HG02870 (cell line): ENCODE data around the gene IDH3B.
"Not testable (repeated sequence)": the region's sequence is repeated elsewhere in the genome, so short reads cannot be mapped to it uniquely, and the experiment has no call there.

Experiments
- ATAC-seq: cut with Tn5 transposase; IDR thresholded peaks from one replicate; pipeline ENCODE4 v1.9.1; 2021; ENCODE audit warnings: mild to moderate bottlenecking, moderate library complexity; ENCODE audit not compliant: unreplicated experiment

Gene IDH3B

GRCh38 chr20:2663887-2664719 lies at the start of gene IDH3B:
TSS of gene IDH3B (minus strand) at chr20:2664216. CDS start at chr20:2664188, 28 bp downstream.
- ATAC-seq, result no peak

DNA sequence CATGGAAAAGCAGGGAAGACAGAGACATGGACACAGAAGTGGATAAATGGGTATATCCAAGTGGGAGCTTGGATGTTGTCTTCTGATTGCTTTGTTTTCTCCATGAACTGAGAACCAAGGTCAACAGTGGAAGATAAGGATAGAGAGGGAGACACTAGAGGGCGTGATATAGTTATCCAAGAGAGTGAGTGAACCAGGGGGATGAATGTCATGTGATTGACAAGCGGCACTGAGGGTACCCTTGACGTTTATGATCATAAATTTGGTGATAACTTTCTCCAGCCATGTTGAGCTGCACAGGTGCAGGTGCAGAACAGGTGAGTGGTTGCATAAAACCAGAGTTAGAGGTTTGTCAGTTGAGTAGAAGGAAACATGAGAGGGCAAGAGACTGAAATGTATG lies 49.3 kb upstream of the IDH3B start:
- ATAC-seq, result no peak

GRCh38 chr20:2709205-2709981 lies 45.4 kb upstream of the IDH3B start:
- no peak for ATAC-seq

- ATAC-seq, result no peak
Observed at GRCh38 chr20:2708665-2709064, 44.6 kb upstream of the IDH3B start.

DNA sequence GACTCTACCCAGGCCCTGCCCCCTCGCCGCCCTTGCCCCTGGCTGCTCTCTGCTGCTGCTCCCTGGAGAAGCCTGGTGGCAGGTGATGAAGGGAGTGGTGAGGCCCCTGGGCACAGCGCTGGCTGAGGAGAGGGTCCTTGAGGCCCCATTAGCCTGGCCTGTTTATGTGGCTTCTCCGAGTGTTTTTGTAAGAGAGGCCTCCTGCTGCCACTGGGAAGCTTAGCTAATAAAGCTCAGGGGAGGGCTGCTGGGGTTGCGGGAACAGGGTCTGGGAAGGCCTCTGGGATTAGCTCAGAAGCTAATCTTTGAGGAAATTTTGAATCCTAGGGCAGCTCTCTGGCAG lies 44.0 kb upstream of the IDH3B start:
- ATAC-seq, result no peak

- no peak for ATAC-seq
Observed at GRCh38 chr20:2707353-2708072, 43.5 kb upstream of the IDH3B start.

DNA sequence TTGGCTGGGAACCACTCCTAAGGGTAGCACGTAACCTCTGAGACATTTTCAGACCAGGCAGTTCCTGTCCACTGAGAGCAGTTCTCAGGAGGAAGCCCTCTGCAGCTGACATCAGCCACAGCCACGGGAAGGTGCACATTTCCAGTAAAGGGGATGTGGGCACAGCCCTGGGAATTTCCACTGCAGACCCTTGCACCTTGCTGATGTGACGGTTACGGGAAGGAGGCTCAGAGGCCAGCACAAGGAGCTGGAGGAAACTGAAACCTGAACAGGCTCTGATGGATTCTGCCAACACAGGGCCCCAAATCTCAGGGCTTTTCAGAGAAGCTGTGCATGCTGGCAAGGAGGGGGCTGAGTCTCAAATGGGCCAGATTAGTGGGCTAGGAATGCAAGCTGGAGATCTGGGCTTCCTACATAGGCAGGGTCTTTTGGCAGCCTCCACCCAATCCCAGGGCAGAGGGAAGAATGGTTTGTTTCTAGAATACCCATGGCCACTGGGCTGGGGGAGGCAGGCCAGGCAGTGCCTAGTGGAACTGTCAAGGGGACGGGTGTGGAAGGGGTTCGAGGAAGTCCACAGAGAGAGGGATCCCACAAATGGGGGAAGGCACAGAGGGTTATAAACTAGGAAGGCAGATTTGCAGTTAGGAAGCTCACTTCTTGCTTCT lies 42.8 kb upstream of the IDH3B start:
- no peak for ATAC-seq

DNA sequence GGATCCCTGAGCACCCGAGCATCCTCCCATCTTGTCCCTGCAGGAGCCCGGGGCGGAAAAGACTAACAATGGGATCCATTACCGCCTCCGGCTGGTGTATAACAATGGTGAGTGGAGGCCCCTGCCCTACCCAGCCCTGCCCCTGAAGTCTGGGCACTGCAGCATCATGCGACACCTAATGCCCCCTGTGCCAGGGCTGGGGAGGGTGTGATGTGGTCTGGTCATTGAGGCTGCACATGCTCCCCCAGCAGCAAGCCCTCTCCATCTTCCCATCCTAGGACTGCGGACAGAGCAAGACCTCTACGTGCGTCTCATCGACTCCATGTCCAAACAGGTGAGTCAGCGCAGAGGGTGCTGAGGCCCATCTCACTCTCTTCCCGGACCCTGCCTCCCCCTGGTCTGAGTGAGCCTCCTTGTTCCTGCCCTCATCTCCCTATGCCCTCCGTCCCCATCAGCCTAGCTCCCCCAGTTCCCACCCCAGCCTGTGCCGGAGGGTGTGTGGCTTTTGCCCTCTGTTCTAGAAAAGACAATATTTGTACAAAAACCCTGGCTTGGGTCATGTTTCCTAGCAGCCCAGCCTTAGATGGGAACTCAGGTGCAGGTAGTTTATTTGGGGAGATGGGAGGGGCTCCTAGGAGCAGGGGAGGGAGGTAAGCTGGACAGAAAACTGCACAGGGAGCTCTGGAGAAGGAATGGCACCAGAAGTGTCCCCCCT lies 42.1 kb upstream of the IDH3B start:
- ATAC-seq, result no peak

GRCh38 chr20:2703716-2704475 lies 39.9 kb upstream of the IDH3B start:
- no peak for ATAC-seq

DNA sequence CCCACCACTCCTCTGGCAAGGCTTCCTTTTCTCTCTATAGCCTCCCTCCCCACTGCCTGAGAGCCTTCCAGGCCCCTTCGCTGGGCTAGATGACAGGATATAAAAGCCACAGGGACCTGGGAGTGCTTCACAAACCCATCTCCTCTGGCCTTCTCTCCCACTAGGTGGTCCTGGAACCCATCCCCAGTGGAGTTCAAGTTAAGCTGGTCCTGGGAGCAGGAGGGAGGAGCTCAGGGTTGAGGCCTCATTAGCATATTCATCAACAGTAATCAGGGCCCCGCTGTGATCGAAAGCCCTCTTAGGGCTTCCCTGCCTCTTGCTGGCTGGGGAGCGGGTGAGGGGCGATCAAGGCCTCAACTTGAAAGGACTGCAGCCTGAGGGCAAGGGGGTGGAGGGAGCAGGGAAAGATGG lies 37.7 kb upstream of the IDH3B start:
- no peak for ATAC-seq

GRCh38 chr20:2700913-2701620 lies 37.1 kb upstream of the IDH3B start:
- no peak for ATAC-seq

DNA sequence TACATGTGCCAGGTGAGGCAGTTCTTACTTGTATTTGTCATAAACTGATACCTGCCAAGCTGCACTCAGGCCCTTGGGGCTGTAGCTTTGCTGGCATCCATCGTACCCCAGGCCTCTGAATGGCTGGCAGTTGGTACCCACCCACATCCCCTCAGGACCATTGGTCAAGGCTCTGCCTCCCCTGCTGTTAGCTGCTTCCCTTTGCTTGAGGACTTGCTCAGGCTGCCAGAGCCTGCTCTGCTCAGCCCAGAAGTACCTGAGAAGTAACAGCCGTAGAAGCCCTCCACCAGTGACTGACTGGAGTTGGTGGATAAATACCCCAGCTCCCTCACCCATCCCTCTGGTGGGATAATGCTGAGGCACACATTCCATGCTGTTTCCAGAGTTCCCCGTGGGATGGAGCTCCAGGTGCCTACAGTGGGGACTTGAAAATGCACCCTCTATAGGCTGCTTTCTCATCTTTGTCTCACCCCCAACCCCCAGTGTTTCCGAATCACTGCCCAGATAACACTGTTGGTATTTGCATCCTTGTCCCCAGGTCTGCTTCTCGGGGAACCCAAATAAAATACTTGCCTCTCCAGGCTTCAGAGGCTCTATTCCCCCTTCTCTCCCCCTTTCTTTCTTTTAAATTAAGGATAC lies 35.9 kb upstream of the IDH3B start:
- no peak for ATAC-seq

DNA sequence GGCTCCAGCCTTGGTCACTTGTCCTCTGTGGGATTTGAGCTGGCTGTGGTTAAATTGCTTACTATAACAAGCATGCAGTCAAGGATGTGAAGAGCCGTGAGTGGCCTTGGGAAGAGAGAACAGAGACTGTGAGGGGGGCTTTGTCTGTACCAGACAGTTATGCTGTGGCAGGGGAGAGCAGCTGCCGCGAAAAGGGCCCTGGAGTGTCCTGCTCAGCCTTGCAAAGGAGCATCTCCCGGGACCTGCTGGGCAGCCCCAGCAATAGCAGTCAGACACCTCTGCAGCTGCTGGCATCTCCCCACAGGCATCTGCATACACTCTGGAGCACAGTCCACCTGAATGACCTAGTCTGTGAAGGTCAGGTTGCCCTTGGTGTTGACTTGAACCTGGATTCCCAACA lies 34.9 kb upstream of the IDH3B start:
- no peak for ATAC-seq

DNA sequence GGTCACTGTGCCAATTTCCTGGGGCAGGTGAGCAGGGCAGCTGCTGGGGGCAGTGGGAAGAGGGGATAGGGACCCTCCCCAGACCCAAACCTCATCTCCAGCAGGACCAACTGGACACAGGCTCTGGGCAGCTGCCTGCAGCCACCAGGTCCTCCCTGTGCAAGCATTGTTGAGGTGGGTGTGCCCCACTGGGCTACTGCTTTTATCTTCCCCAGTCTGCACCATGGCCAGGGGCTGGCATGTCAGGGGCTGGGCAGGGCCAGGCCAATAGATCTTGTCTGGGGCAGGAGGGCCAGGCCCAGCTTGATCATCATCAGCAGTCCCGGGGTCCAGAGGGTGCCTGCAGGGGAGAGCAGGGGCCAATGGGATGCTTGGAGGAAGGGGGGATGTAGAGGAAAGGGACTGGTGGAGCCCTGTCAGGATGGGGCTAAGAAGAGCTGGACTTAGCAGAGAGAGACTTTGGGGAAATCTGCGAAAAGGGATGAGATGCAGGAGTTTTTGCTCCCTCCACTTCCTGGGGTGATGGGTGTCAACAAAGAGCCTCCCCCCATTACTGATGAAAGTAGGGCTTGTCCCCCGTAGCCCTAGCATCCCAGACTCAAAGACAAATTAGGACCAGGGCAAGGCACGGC lies 34.3 kb upstream of the IDH3B start:
- ATAC-seq, result no peak

DNA sequence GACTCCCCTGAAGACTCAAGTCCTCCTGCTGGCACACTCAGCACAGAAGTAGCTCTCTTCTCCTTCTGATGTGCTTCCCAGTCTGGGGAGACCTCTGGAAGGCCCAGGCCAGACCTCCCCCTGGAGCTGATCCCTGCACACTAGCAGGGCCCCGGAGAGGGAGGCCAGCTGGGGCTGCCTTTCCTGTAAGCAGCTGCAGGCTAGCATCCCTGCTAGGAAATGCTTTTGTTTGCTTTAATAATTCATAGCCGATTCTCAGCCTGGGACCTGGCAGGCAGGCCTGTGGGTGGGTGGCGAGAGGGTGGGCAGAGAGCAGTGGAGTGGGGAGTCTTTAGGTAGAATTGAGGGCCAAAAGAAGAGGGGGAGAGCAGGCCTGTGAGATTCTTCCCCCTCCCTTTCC lies 33.8 kb upstream of the IDH3B start:
- no peak for ATAC-seq

- no peak for ATAC-seq
Observed at GRCh38 chr20:2696646-2697045, 32.6 kb upstream of the IDH3B start.

- ATAC-seq, result not testable (repeated sequence)
Observed at GRCh38 chr20:2695984-2696525, 32.0 kb upstream of the IDH3B start.
